Endothelial cell of umbilical vein (primary cell): ENCODE data around the gene ITGA3. TPM values are rescaled to one million over a fixed set of nuclear protein-coding genes. Genes with fewer than 3 reads are reported as not detected.
A peak's percentile ranks its signal among the peaks of the same experiment; 100 is the strongest.

ENCODE experiments used
- BruUV-seq: library from RNA; stranded (reverse); fragments of 400-500 nt; replicated peaks from 2 replicates; lab custom pipeline; 2021; lab: Mats Ljungman, UMichigan
- CTCF ChIA-PET: fragments of 300-600, 350-600 bp; sonication (Branson Sonifier 250); formaldehyde crosslinking; loops from one replicate; lab custom pipeline; 2021; ENCODE audit warnings: antibody characterized with exemption, inconsistent platforms; lab: Charles Lee
- POLR2A ChIA-PET: fragments of 300-600, 350-600 bp; sonication (Branson Sonifier 250); formaldehyde crosslinking; loops from one replicate; lab custom pipeline; 2021; ENCODE audit warnings: antibody characterized with exemption, inconsistent platforms; lab: Charles Lee
- DNase-seq: peaks from one replicate; pipeline ENCODE4 v3.0.0-alpha.2; 2011; ENCODE audit warnings: low read depth, low spot score
- FAIRE-seq: peaks from 2 replicates; lab custom pipeline; 2011; peaks lifted over from hg19 to GRCh38; lab: Jason Lieb, UNC
- H2AFZ ChIP-seq: 2 replicates; pipeline ENCODE4 v1.6.0; 2012; ENCODE audit warnings: low read depth, low read length, control low read depth, inconsistent platforms
- H3K27ac ChIP-seq: 2 replicates; pipeline ENCODE4 v1.5.1; 2011; ENCODE audit warnings: low read depth, mild to moderate bottlenecking, control low read depth, low read length, moderate library complexity; ENCODE audit not compliant: insufficient read depth
- H3K27me3 ChIP-seq, 2 experiments: 2 replicates each; pipeline versions ENCODE4 v1.6.0 to v1.6.1; 2011; ENCODE audit warnings: low read length in 2 of 2, mixed read lengths in 1 of 2; ENCODE audit not compliant: control insufficient read depth in 2 of 2, insufficient read depth in 2 of 2
- H3K36me3 ChIP-seq, 2 experiments: 2 replicates in 1 of 2; 3 replicates in 1 of 2; pipeline ENCODE4 v1.5.1; 2011; ENCODE audit warnings: low read length in 2 of 2, mild to moderate bottlenecking in 1 of 2, moderate library complexity in 1 of 2; ENCODE audit not compliant: control insufficient read depth in 2 of 2, insufficient read depth in 2 of 2; ENCODE audit errors: extremely low read depth in 1 of 2
- H3K4me1 ChIP-seq: 3 replicates; pipeline ENCODE4 v1.5.1; 2011; ENCODE audit warnings: mild to moderate bottlenecking, low read length; ENCODE audit not compliant: control insufficient read depth, insufficient read depth; ENCODE audit errors: extremely low read depth
- H3K4me2 ChIP-seq: 2 replicates; pipeline ENCODE4 v1.6.1; 2011; ENCODE audit warnings: low read length, control low read depth, mixed read lengths; ENCODE audit not compliant: insufficient read depth
- H3K4me3 ChIP-seq, 3 experiments: fragments of 200-600 bp in 1 of 3; sonication (generic), shearing (Covaris generic) in 1 of 3; replicated peaks in 1 of 3; 2 replicates each; pipeline ENCODE4 v1.5.1; 2011 to 2016; ENCODE audit warnings: control low read depth in 3 of 3, low read length in 3 of 3, mild to moderate bottlenecking in 2 of 3, inconsistent platforms in 1 of 3, low read depth in 1 of 3, moderate library complexity in 1 of 3; ENCODE audit not compliant: insufficient read depth in 1 of 3
- H3K79me2 ChIP-seq: 2 replicates; pipeline ENCODE4 v1.6.0; 2012; ENCODE audit warnings: low read length, inconsistent platforms; ENCODE audit not compliant: control insufficient read depth, insufficient read depth
- H3K9ac ChIP-seq: replicated peaks from 2 replicates; pipeline ENCODE3; 2011; ENCODE audit warnings: low read length, control low read depth; ENCODE audit not compliant: insufficient read depth; ENCODE audit errors: extremely low read depth
- H3K9me1 ChIP-seq: replicated peaks from 3 replicates; pipeline ENCODE4 v1.6.0; 2011; ENCODE audit warnings: mild to moderate bottlenecking, low read length; ENCODE audit not compliant: control insufficient read depth, insufficient read depth; ENCODE audit errors: extremely low read depth
- H3K9me3 ChIP-seq: replicated peaks from 2 replicates; pipeline ENCODE4 v1.5.1; 2012; ENCODE audit warnings: low read length, inconsistent platforms; ENCODE audit not compliant: control insufficient read depth, insufficient read depth
- H4K20me1 ChIP-seq: replicated peaks from 2 replicates; pipeline ENCODE3; 2011; ENCODE audit warnings: mild to moderate bottlenecking, low read length; ENCODE audit not compliant: control insufficient read depth, insufficient read depth; ENCODE audit errors: extremely low read depth
- EZH2 ChIP-seq: IDR thresholded peaks from 2 replicates; pipeline ENCODE4 v1.6.1; 2012; ENCODE audit warnings: borderline replicate concordance, low read depth, mild to moderate bottlenecking, moderate library complexity, low read length, inconsistent platforms; ENCODE audit not compliant: severe bottlenecking
- FOS ChIP-seq: IDR thresholded peaks from 2 replicates; pipeline ENCODE4 v1.6.1; 2011; ENCODE audit warnings: mild to moderate bottlenecking, low read length, moderate library complexity, borderline replicate concordance; ENCODE audit not compliant: insufficient read depth
- GATA2 ChIP-seq: IDR thresholded peaks from 2 replicates; pipeline ENCODE4 v1.7.0; 2011; ENCODE audit warnings: low read depth, mild to moderate bottlenecking, moderate library complexity, mixed read lengths, low read length; ENCODE audit not compliant: insufficient read length, insufficient read depth
- JUN ChIP-seq: IDR thresholded peaks from 2 replicates; pipeline ENCODE4 v1.6.1; 2011; ENCODE audit warnings: borderline replicate concordance, low read depth; ENCODE audit not compliant: insufficient read length, insufficient read depth
- MYC ChIP-seq: IDR thresholded peaks from one replicate; pipeline ENCODE4 v1.6.1; 2011; ENCODE audit warnings: mild to moderate bottlenecking, low read depth, low read length
- POLR2A ChIP-seq: IDR thresholded peaks from 2 replicates; pipeline ENCODE4 v1.6.1; 2012; ENCODE audit warnings: low read depth, mild to moderate bottlenecking, control low read depth, low read length
- POLR2AphosphoS5 ChIP-seq: IDR thresholded peaks from 2 replicates; pipeline ENCODE4 v1.6.1; 2012; ENCODE audit warnings: low read depth, mild to moderate bottlenecking, control low read depth, low read length, moderate library complexity; ENCODE audit not compliant: insufficient read depth
- dilution Hi-C: fragments of 300-500 bp; cut with MboI; formaldehyde crosslinking; loops from one replicate; pipeline ENCODE4 v1.15.0; 2019; ENCODE audit warnings: low sequenced_read_pairs; ENCODE audit not compliant: extremely low pct_ligation_motif_present
- intact Hi-C: fragments of 100-400 bp; cut with micrococcal nuclease; formaldehyde crosslinking; loops from one replicate; pipeline ENCODE4 v1.10.0; 2022
- polyA plus RNA-seq, 4 experiments: library from polyadenylated mRNA; depleted of rRNA in 3 of 4; stranded (reverse) in 3 of 4; unstranded in 1 of 4; fragments of >200 nt; gene quantifications; 2 replicates each; pipeline versions ENCODE4 v1.2.1 to v1.2.3, GENCODE V29; 2011 to 2012; ENCODE audit warnings: missing spikeins in 1 of 4
- total RNA-seq: library from RNA; stranded (reverse); gene quantifications from 2 replicates; pipeline ENCODE4 v1.2.3, GENCODE V29; 2021
- TF ChIP-seq, protein P1 (sequence below), 2 donors: IDR thresholded peaks; 1 replicate in 1 of 2; 2 replicates in 1 of 2; pipeline ENCODE4 v1.5.1; 2011; ENCODE audit warnings: low read length in 2 of 2, mild to moderate bottlenecking in 2 of 2, moderate library complexity in 2 of 2, control low read depth in 1 of 2, inconsistent platforms in 1 of 2, low read depth in 1 of 2; ENCODE audit not compliant: insufficient read depth in 1 of 2; ENCODE audit errors: extremely low read depth in 1 of 2
- TF ChIP-seq, protein P2 (sequence below): IDR thresholded peaks from 2 replicates; pipeline ENCODE4 v1.6.1; 2011; ENCODE audit not compliant: insufficient read depth, insufficient read length

The ITGA3 gene
- total and polyA plus RNA-seq, 2 donors (not counting 3 experiments of a cell fraction or from before 2014, with no cell fraction given) = 92.7 to 112 TPM

DNA sequence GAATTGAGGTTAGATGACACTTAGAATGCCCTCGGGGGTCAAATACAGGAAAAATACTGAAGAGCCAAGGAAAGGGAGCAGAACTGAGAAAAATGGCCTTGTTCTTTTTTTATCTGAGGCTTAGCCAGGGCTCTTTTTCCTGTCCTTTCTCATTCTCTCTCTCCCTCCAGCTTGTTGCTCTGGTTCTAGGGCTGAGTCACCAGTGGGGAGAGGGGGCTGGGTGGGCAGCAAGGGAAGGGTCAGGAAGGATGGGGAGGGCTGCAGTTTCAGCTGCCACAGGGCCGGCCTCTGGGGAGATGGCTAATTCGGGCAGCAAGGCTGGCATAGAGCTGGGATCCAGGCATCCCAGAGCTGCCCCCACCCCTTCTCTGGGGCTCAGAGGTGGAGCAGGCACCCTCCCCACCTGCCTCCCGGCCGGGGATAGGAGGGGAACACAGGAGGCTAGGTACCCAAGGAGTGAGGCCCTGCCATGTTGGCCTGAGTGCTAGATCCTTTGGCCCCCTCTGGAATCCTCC, 3.9 kb downstream of the ITGA3 start:
- no peaks in the 10 kb centered on the region for H3K36me3 ChIP-seq
- dilution Hi-C loops = no loop called here
- no peaks in the 10 kb centered on the region for H3K9me3 ChIP-seq

DNA sequence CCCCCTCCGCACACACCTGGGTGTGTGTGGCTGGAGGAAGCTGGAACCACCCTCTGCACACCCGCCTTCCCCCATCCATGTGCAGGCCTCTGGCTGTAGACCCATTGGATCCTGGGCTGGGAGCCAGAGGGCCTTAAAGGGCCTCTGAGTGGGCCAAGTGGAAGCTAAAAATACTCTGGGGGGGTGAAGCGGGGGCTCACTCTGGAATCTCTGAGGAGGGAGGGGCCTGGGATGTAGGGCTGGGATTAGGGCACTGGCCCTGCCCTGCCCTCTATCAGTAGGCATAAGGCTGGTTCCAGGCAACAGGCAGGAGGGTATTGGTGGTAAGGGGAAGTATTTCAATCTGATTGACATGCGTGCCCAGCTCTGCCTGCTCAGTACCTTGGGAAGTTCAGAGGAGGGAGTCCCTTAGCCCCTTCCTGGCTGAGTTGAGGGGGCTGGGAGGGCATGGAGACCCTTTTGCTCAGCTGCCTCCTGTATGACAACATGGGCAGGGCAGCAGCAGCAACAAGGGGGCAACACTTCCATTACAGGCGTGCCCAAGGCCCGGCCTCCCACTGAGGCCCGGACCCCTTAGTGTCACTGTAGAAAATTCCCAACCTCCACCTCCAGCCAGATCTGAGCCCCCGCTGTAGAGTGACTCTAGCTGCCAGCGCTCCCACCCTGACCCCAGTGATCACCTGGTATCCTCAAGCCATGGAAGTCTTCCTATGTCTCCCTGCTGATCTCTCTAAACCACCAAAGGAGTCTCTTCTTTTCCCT, 5.2 kb downstream of the ITGA3 start:
- Histone ChIP-seq H3K9me1 (no peaks in the 10 kb centered on the region), H3K27ac (no peak overlapping the region), H3K4me2 (no peak overlapping the region), H4K20me1 (no peaks in the 10 kb centered on the region), H3K4me3 (no peak overlapping the region), H3K36me3 (no peaks in the 10 kb centered on the region), H3K79me2 (peaks cover 17% of the 10 kb centered on the region), H2AFZ (no peak overlapping the region), H3K9ac (no peak overlapping the region), H3K4me1 (peaks cover 52% of the 10 kb centered on the region), H3K9me3 (no peaks in the 10 kb centered on the region), H3K27me3 (no peaks in the 10 kb centered on the region)
- no peak for DNase-seq
- ChIA-PET CTCF (interaction anchor here (1.3 to 8.3 kb wide), 4 partner anchors 27 to 45 kb away, joined by 3 to 76 read pairs (median 19); partner anchors contain the start of gene PDK2), POLR2A (no interaction called here)
- dilution Hi-C loops = no loop called here
- FAIRE-seq = no peak
- intact Hi-C loops = no loop called here
- no TSS peak for BruUV-seq
- TF ChIP-seq FOS (no peak), POLR2A (no peak), POLR2AphosphoS5 (no peak), JUN (no peak), MYC (no peak), EZH2 (no peak), GATA2 (no peak)
- TF ChIP-seq, protein P1, sequence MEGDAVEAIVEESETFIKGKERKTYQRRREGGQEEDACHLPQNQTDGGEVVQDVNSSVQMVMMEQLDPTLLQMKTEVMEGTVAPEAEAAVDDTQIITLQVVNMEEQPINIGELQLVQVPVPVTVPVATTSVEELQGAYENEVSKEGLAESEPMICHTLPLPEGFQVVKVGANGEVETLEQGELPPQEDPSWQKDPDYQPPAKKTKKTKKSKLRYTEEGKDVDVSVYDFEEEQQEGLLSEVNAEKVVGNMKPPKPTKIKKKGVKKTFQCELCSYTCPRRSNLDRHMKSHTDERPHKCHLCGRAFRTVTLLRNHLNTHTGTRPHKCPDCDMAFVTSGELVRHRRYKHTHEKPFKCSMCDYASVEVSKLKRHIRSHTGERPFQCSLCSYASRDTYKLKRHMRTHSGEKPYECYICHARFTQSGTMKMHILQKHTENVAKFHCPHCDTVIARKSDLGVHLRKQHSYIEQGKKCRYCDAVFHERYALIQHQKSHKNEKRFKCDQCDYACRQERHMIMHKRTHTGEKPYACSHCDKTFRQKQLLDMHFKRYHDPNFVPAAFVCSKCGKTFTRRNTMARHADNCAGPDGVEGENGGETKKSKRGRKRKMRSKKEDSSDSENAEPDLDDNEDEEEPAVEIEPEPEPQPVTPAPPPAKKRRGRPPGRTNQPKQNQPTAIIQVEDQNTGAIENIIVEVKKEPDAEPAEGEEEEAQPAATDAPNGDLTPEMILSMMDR (IDR thresholded peaks at IDR 0.05; ENCODE audit: extremely low read depth in 1 of 2, insufficient read depth in 1 of 2, low read depth in 1 of 2, low read length in 2 of 2) = no peak
- TF ChIP-seq, protein P2, sequence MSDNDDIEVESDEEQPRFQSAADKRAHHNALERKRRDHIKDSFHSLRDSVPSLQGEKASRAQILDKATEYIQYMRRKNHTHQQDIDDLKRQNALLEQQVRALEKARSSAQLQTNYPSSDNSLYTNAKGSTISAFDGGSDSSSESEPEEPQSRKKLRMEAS = no peak

More for the DNA sequence above, 3.9 kb downstream of the ITGA3 start:
- CTCF ChIA-PET = interaction anchor here (1.2 to 8.3 kb wide), 4 partner anchors 20 to 34 kb away, joined by 7 to 76 read pairs (median 19); partner anchors contain the start of gene PDK2
- peak; percentile 91 for FAIRE-seq
- no peaks in the 10 kb centered on the region for H3K9me1 ChIP-seq
- H3K79me2 ChIP-seq = peaks cover 17% of the 10 kb centered on the region
- H3K4me3 ChIP-seq = no peak overlapping the region
- peak overlapping the region; percentile 15 for H3K4me2 ChIP-seq
- peak; percentile 72 for DNase-seq
- no peaks in the 10 kb centered on the region for H3K27me3 ChIP-seq
- POLR2A ChIA-PET = no interaction called here
- H3K9ac ChIP-seq = no peak overlapping the region
- H2AFZ ChIP-seq = no peak overlapping the region
- BruUV-seq = no TSS peak
- peak; percentile 85 for TF ChIP-seq FOS
- no peak for TF ChIP-seq JUN
- intact Hi-C loops = no loop called here
- H3K4me1 ChIP-seq = peaks cover 50% of the 10 kb centered on the region
- H4K20me1 ChIP-seq = no peaks in the 10 kb centered on the region
- no peak overlapping the region for H3K27ac ChIP-seq
